Measurements from ENCODE around the gene DSC2. TPM values are rescaled to one million over a fixed set of nuclear protein-coding genes. Genes with fewer than 3 reads are reported as not detected.

Gene DSC2
- total RNA-seq, 2 donors from 2014 or later: 58.4 to 72.4 TPM

- H3K9ac ChIP-seq (ENCODE audit: extremely low read depth, low read length, poor library complexity, severe bottlenecking): no peak overlapping the region
- peaks cover 42% of the 10 kb centered on the region for H3K36me3 Mint-ChIP-seq (ENCODE audit: low read depth)
- TF ChIP-seq CTCF (conservative IDR thresholded peaks at IDR 0.05): no peak
- WGBS, 2 experiments (ENCODE audit: insufficient coverage in 1 of 2, insufficient read length in 1 of 2): 90 to 95% methylated on average over 2 of the region's 2 CpGs
- no peak for DNase-seq
- H3K4me3 ChIP-seq (ENCODE audit: low read length): no peak overlapping the region
- H3K4me3 Mint-ChIP-seq: no peak overlapping the region
- H3K27ac ChIP-seq (ENCODE audit: low read depth, low read length): no peak overlapping the region
- no peak overlapping the region for H3K27ac Mint-ChIP-seq
- H3K9me3 ChIP-seq (ENCODE audit: control insufficient read depth, low read length): peaks cover 5% of the 10 kb centered on the region
- no peaks in the 10 kb centered on the region for H3K4me1 ChIP-seq (ENCODE audit: control insufficient read depth, insufficient read depth, low read length)
- H3K27me3 ChIP-seq (ENCODE audit: control insufficient read depth, insufficient read depth, low read length, poor library complexity, severe bottlenecking): no peaks in the 10 kb centered on the region
- no peaks in the 10 kb centered on the region for H3K27me3 Mint-ChIP-seq (ENCODE audit: insufficient read depth)
- H3K4me1 Mint-ChIP-seq: peaks cover 23% of the 10 kb centered on the region
- H3K36me3 ChIP-seq (ENCODE audit: control insufficient read depth, insufficient read depth, low read length): peaks cover 44% of the 10 kb centered on the region
- no peaks in the 10 kb centered on the region for H3K9me3 Mint-ChIP-seq
Observed at GRCh38 chr18:31093880-31094279, 8.3 kb downstream of the DSC2 start.

- H3K4me3 Mint-ChIP-seq: no peak overlapping the region
- DNase-seq: no peak
- H3K9ac ChIP-seq (ENCODE audit: extremely low read depth, low read length, poor library complexity, severe bottlenecking): no peak overlapping the region
- no peak for TF ChIP-seq CTCF (conservative IDR thresholded peaks at IDR 0.05)
- no peaks in the 10 kb centered on the region for H3K27me3 Mint-ChIP-seq (ENCODE audit: insufficient read depth)
- H3K4me1 Mint-ChIP-seq: peaks cover 20% of the 10 kb centered on the region
- H3K27me3 ChIP-seq (ENCODE audit: control insufficient read depth, insufficient read depth, low read length, poor library complexity, severe bottlenecking): no peaks in the 10 kb centered on the region
- no peak overlapping the region for H3K27ac ChIP-seq (ENCODE audit: low read depth, low read length)
- no peak overlapping the region for H3K27ac Mint-ChIP-seq
- WGBS, 2 experiments (ENCODE audit: insufficient coverage in 1 of 2, insufficient read length in 1 of 2): 100% methylated on average over 2 to 3 of the region's 3 CpGs
- peaks cover 45% of the 10 kb centered on the region for H3K36me3 Mint-ChIP-seq (ENCODE audit: low read depth)
- H3K9me3 ChIP-seq (ENCODE audit: control insufficient read depth, low read length): peaks cover 5% of the 10 kb centered on the region
- H3K4me3 ChIP-seq (ENCODE audit: low read length): no peak overlapping the region
- H3K9me3 Mint-ChIP-seq: no peaks in the 10 kb centered on the region
- H3K4me1 ChIP-seq (ENCODE audit: control insufficient read depth, insufficient read depth, low read length): no peaks in the 10 kb centered on the region
- H3K36me3 ChIP-seq (ENCODE audit: control insufficient read depth, insufficient read depth, low read length): peaks cover 50% of the 10 kb centered on the region
Observed at GRCh38 chr18:31093294-31093693, 8.9 kb downstream of the DSC2 start.

- Histone ChIP-seq H3K4me1 (ENCODE audit: control insufficient read depth, insufficient read depth, low read length) (no peaks in the 10 kb centered on the region), H3K9ac (ENCODE audit: extremely low read depth, low read length, poor library complexity, severe bottlenecking) (no peak overlapping the region), H3K9me3 (ENCODE audit: control insufficient read depth, low read length) (peaks cover 5% of the 10 kb centered on the region), H3K27ac (ENCODE audit: low read depth, low read length) (no peak overlapping the region), H3K27me3 (ENCODE audit: control insufficient read depth, insufficient read depth, low read length, poor library complexity, severe bottlenecking) (no peaks in the 10 kb centered on the region), H3K4me3 (ENCODE audit: low read length) (no peak overlapping the region), H3K36me3 (ENCODE audit: control insufficient read depth, insufficient read depth, low read length) (peaks cover 69% of the 10 kb centered on the region)
- H3K9me3 Mint-ChIP-seq: no peaks in the 10 kb centered on the region
- DNase-seq: no peak
- no peak overlapping the region for H3K27ac Mint-ChIP-seq
- peaks cover 56% of the 10 kb centered on the region for H3K36me3 Mint-ChIP-seq (ENCODE audit: low read depth)
- no peaks in the 10 kb centered on the region for H3K27me3 Mint-ChIP-seq (ENCODE audit: insufficient read depth)
- 94% methylated on average over 1 of the region's 1 CpG; no CpG with 5 or more reads in 1 of the 2 experiments for WGBS, 2 experiments (ENCODE audit: insufficient coverage in 1 of 2, insufficient read length in 1 of 2)
- H3K4me1 Mint-ChIP-seq: peaks cover 16% of the 10 kb centered on the region
- no peak for TF ChIP-seq CTCF (conservative IDR thresholded peaks at IDR 0.05)
- H3K4me3 Mint-ChIP-seq: no peak overlapping the region
Observed at GRCh38 chr18:31091350-31091749, 10.9 kb downstream of the DSC2 start.

All from endodermal cell (in vitro differentiated cells).